DOHH2 (cell line): ENCODE measurements around the gene ROBO1.

ENCODE experiments used
- H3F3A ChIP-seq: fragments of 200-600 bp; sonication (generic), shearing (Covaris generic); 2 replicates; pipeline ENCODE4 v1.6.0; 2016; ENCODE audit warnings: antibody characterized with exemption, mild to moderate bottlenecking; ENCODE audit not compliant: control insufficient read depth, insufficient read depth
- H3K27ac ChIP-seq: fragments of 200-600 bp; sonication (generic); 2 replicates; pipeline ENCODE4 v1.5.1; 2014; ENCODE audit warnings: low read depth, mild to moderate bottlenecking, low read length, moderate library complexity
- H3K27me3 ChIP-seq: fragments of 200-600 bp; sonication (generic); 2 replicates; pipeline ENCODE4 v1.6.1; 2014; ENCODE audit warnings: mild to moderate bottlenecking, low read length, mixed read lengths; ENCODE audit not compliant: control insufficient read depth
- H3K36me3 ChIP-seq: fragments of 200-600 bp; sonication (generic); 2 replicates; pipeline ENCODE4 v1.6.1; 2014; ENCODE audit warnings: mild to moderate bottlenecking, low read length, moderate library complexity, mixed read lengths; ENCODE audit not compliant: control insufficient read depth
- H3K4me1 ChIP-seq: fragments of 200-600 bp; sonication (generic); 2 replicates; pipeline ENCODE4 v1.6.1; 2014; ENCODE audit warnings: mild to moderate bottlenecking, low read length, mixed read lengths; ENCODE audit not compliant: control insufficient read depth
- H3K4me2 ChIP-seq: fragments of 200-600 bp; sonication (generic); 2 replicates; pipeline ENCODE4 v1.6.0; 2014; ENCODE audit warnings: mild to moderate bottlenecking, low read length, moderate library complexity
- H3K4me3 ChIP-seq: fragments of 200-600 bp; sonication (generic); 2 replicates; pipeline ENCODE4 v1.5.1; 2014; ENCODE audit warnings: mild to moderate bottlenecking, low read length, mixed read lengths
- H3K79me2 ChIP-seq: fragments of 200-600 bp; sonication (generic); 2 replicates; pipeline ENCODE4 v1.6.1; 2014; ENCODE audit warnings: mild to moderate bottlenecking, low read length, mixed read lengths; ENCODE audit not compliant: control insufficient read depth
- H3K9me2 ChIP-seq: fragments of 200-600 bp; sonication (generic); replicated peaks from 2 replicates; pipeline ENCODE4 v1.6.1; 2014; ENCODE audit warnings: mild to moderate bottlenecking, low read length, mixed read lengths; ENCODE audit not compliant: control insufficient read depth
- H3K9me3 ChIP-seq: fragments of 200-600 bp; sonication (generic); 2 replicates; pipeline ENCODE4 v1.6.1; 2014; ENCODE audit warnings: antibody characterized with exemption, low read length, mixed read lengths; ENCODE audit not compliant: control insufficient read depth, insufficient read depth
- H4K20me1 ChIP-seq: fragments of 200-600 bp; sonication (generic); 2 replicates; pipeline ENCODE4 v1.6.0; 2014; ENCODE audit warnings: low read depth, mild to moderate bottlenecking, antibody characterized with exemption, low read length, moderate library complexity; ENCODE audit not compliant: control insufficient read depth, insufficient read depth
- EZH2phosphoT487 ChIP-seq: fragments of 200-600 bp; sonication (generic); IDR thresholded peaks from 2 replicates; pipeline ENCODE4 v1.6.1; 2017; ENCODE audit warnings: borderline replicate concordance, mild to moderate bottlenecking, antibody characterized with exemption, low read length, moderate library complexity, mixed read lengths
- TF ChIP-seq, protein P1 (sequence below): fragments of 200-600 bp; sonication (generic); IDR thresholded peaks from one replicate; pipeline ENCODE4 v1.5.1; 2014; ENCODE audit warnings: antibody characterized with exemption, mild to moderate bottlenecking, low read depth, low read length; ENCODE audit not compliant: poor library complexity, severe bottlenecking

Gene ROBO1

DNA sequence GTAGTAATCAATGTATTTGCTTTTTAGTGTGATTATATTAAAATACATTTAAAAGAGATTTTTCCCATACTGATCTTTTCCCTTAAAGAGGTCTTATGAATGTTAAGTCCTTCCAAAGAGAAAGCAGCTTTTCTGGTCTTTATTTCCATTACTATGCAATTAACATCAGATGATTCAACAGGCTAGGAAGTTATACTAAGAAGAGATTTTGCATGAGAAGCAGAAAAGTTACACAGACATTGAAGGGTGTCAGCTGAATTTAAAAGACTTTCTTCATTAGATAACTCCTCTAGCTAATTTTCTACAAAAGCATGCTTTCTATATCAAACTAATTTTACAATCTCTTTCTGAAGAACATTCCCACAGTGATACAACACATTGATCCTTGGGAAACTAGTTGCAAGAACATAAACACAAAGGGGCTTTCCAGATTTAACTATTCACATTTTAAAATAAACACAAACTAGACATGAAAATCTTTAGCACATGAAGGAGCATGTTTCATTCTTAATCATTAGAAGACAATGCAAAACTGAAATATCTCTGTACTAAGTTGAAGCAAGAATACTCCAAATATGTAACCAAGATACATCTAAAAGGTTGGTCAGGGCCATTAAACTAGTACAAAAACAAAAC is 965.8 kb downstream of the ROBO1 start:
- Histone ChIP-seq H3K36me3 (no peaks in the 10 kb centered on the region), H3K79me2 (no peaks in the 10 kb centered on the region), H3K4me2 (no peak overlapping the region), H3K27ac (no peak overlapping the region), H4K20me1 (no peaks in the 10 kb centered on the region), H3K9me2 (no peaks in the 10 kb centered on the region), H3K4me1 (no peaks in the 10 kb centered on the region), H3K4me3 (no peak overlapping the region), H3K9me3 (no peaks in the 10 kb centered on the region), H3F3A (no peaks in the 10 kb centered on the region), H3K27me3 (no peaks in the 10 kb centered on the region)
- no peak for TF ChIP-seq EZH2phosphoT487
- TF ChIP-seq, protein P1, sequence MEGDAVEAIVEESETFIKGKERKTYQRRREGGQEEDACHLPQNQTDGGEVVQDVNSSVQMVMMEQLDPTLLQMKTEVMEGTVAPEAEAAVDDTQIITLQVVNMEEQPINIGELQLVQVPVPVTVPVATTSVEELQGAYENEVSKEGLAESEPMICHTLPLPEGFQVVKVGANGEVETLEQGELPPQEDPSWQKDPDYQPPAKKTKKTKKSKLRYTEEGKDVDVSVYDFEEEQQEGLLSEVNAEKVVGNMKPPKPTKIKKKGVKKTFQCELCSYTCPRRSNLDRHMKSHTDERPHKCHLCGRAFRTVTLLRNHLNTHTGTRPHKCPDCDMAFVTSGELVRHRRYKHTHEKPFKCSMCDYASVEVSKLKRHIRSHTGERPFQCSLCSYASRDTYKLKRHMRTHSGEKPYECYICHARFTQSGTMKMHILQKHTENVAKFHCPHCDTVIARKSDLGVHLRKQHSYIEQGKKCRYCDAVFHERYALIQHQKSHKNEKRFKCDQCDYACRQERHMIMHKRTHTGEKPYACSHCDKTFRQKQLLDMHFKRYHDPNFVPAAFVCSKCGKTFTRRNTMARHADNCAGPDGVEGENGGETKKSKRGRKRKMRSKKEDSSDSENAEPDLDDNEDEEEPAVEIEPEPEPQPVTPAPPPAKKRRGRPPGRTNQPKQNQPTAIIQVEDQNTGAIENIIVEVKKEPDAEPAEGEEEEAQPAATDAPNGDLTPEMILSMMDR = no peak

DNA sequence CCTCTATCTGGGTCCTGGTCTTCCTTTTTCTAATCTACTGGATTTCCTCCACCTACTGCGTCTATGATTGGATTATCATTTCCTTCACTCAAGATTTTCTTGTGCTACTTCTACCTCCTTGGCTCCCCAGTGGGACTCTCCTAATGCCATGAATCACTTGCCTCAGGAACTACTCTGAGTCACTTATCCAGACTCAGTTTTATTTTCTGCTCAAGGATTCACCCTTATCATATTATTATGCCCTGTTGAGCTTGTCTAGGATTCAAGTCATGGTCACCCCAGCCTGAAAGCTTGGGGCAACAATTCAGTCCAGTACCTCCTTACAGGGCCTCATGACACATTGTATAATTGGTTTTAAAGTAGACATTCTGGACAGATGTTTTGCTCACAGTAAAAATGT is 968.1 kb downstream of the ROBO1 start:
- Histone ChIP-seq H3K27me3 (no peaks in the 10 kb centered on the region), H3K9me2 (no peaks in the 10 kb centered on the region), H4K20me1 (no peaks in the 10 kb centered on the region), H3K79me2 (no peaks in the 10 kb centered on the region), H3K36me3 (no peaks in the 10 kb centered on the region), H3K9me3 (no peaks in the 10 kb centered on the region), H3K4me3 (no peak overlapping the region), H3K4me1 (no peaks in the 10 kb centered on the region), H3F3A (no peaks in the 10 kb centered on the region), H3K4me2 (no peak overlapping the region), H3K27ac (no peak overlapping the region)
- TF ChIP-seq, protein P1 = no peak
- TF ChIP-seq EZH2phosphoT487 = no peak

DNA sequence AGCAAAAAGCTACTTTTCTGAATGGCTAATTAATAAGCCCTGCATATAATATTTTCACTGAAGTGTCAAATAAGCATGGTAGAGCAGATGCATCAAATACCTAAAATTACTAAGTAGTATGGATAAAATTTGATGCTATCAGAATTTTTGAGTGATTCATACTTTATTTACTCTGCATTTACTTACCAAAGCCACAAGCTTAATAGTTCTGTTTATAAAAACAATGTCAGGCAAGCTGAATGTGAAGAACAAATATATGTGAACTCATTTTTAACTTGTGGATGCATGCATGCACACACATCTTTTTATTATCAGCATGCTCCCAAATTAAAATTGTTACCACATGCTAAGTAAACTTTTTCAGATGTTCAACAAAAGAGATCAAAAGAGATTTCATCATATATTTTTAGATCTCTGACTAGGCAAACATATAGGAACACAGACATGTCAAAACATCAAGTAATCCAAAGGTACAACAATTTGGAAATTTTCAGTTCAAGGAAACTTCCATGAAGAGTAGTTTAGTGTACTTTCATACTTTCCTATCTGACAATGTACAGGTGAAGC is 969.4 kb downstream of the ROBO1 start:
- Histone ChIP-seq H3K4me1 (no peaks in the 10 kb centered on the region), H4K20me1 (no peaks in the 10 kb centered on the region), H3K9me2 (no peaks in the 10 kb centered on the region)

More for the DNA sequence above, 969.4 kb downstream of the ROBO1 start:
- no peak for TF ChIP-seq EZH2phosphoT487
- TF ChIP-seq, protein P1 = no peak
- no peaks in the 10 kb centered on the region for H3K79me2 ChIP-seq
- no peaks in the 10 kb centered on the region for H3K27me3 ChIP-seq
- H3K36me3 ChIP-seq = no peaks in the 10 kb centered on the region
- H3K9me3 ChIP-seq = no peaks in the 10 kb centered on the region
- no peaks in the 10 kb centered on the region for H3F3A ChIP-seq
- no peak overlapping the region for H3K4me2 ChIP-seq
- H3K4me3 ChIP-seq = no peak overlapping the region
- H3K27ac ChIP-seq = no peak overlapping the region
